ENCODE data around the gene RHBDF2.
"Not testable (repeated sequence)": the region's sequence is repeated elsewhere in the genome, so short reads cannot be mapped to it uniquely, and the experiment has no call there.

The RHBDF2 gene

DNA sequence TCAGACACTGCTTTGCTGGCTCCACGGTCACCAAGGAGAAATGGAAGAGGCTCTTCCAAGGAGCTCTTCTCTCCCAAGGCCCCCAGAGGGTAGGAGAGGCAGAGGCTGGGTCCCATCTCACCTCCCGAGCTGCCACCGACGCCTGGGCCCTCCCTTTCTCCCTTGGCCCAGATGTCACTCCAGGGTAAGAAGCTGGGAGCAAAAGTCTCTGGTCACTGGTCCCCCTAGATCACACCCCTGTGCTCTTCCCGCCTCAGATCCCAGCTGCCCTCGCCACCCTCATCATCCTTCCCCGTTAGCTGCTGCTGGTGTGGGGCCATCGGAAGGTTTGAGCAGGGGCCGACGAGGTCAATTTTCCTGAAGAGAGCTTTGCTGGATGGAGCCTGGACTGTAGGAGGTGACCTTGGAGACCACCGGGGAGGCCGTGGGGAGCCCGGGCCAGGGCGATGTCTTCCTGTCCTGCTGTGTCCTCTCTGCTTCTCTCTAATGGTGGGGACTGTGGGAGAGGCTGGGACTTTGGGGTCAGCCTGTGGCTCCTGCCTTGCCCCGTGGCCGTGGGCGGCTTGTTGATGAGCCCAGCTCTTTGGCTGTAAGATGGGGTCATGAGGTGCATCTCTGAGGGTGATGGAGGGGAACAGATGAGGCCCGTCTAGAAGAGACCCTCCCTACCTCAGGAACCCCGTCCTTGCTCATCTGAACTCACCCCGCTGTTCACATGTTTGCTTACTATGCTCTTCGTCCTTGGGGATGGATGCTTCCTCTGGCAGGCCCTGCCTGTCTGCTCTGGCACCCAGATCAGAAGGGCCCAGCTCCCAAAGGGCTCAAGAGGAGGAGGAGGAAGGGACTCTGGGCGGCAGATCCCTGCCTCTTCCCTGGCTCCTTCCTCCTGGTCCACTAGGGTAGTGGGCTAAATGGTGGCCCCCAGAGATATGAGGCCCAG is 11.4 kb upstream of the RHBDF2 start:
- H3K4me2 ChIP-seq (ENCODE audit: low read length), result no peak overlapping the region
- H3K9ac ChIP-seq, result no peak overlapping the region
- no peaks in the 10 kb centered on the region for H3K27me3 ChIP-seq (ENCODE audit: control insufficient read depth, insufficient read depth, low read length)
- no peak overlapping the region for H3K4me3 ChIP-seq (ENCODE audit: low read depth, low read length)
- H3K4me1 ChIP-seq, result no peaks in the 10 kb centered on the region
- no peaks in the 10 kb centered on the region for H3K9me3 ChIP-seq (ENCODE audit: control insufficient read depth, low read length)
- H3K27ac ChIP-seq, result no peak overlapping the region
- H3K36me3 ChIP-seq (ENCODE audit: control insufficient read depth, insufficient read depth, low read length), result no peaks in the 10 kb centered on the region
- TF ChIP-seq, protein P1, sequence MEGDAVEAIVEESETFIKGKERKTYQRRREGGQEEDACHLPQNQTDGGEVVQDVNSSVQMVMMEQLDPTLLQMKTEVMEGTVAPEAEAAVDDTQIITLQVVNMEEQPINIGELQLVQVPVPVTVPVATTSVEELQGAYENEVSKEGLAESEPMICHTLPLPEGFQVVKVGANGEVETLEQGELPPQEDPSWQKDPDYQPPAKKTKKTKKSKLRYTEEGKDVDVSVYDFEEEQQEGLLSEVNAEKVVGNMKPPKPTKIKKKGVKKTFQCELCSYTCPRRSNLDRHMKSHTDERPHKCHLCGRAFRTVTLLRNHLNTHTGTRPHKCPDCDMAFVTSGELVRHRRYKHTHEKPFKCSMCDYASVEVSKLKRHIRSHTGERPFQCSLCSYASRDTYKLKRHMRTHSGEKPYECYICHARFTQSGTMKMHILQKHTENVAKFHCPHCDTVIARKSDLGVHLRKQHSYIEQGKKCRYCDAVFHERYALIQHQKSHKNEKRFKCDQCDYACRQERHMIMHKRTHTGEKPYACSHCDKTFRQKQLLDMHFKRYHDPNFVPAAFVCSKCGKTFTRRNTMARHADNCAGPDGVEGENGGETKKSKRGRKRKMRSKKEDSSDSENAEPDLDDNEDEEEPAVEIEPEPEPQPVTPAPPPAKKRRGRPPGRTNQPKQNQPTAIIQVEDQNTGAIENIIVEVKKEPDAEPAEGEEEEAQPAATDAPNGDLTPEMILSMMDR (IDR thresholded peaks at IDR 0.05), result no peak
- H2AFZ ChIP-seq, result peak overlapping the region; percentile 34
- H3K79me2 ChIP-seq, result no peaks in the 10 kb centered on the region

DNA sequence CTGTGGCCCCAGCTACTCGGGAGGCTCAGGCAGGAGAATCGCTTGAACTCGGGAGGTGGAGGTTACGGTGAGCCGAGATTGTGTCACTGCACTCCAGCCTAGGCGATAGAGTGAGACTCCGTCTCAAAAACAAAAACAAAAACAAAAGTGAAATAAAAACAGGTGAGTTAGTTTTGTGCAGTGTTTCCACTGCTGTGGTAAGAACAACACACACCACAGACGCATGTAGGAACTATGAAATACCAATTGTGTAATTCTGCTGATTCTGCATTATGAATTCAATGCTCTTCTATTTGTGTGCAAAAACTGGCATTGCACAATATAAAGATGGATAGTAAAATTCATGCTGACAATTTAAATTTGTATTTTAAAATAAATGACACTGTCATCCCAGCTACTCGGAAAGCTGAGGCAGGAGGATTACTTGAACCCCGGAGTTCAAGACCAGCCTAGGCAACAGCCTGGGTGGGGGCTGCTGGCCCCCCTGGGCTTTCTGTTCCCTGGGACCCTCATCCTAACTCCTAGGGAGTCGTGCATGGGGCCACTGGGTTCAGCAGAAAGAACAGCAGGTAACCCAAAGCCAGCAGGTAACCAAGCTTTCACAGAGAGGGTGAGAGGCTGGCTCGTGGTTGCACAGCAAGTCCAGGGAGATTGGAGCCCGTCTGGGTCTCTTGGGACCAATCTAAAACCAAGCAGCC is 10.6 kb upstream of the RHBDF2 start:
- Histone ChIP-seq H3K9me3 (ENCODE audit: control insufficient read depth, low read length) (no peaks in the 10 kb centered on the region), H3K27me3 (ENCODE audit: control insufficient read depth, insufficient read depth, low read length) (no peaks in the 10 kb centered on the region), H3K4me3 (ENCODE audit: low read depth, low read length) (no peak overlapping the region), H3K27ac (no peak overlapping the region), H3K4me1 (no peaks in the 10 kb centered on the region), H2AFZ (no peak overlapping the region), H3K4me2 (ENCODE audit: low read length) (no peak overlapping the region), H3K36me3 (ENCODE audit: control insufficient read depth, insufficient read depth, low read length) (no peaks in the 10 kb centered on the region), H3K9ac (no peak overlapping the region), H3K79me2 (no peaks in the 10 kb centered on the region)
- TF ChIP-seq, protein P1 (IDR thresholded peaks at IDR 0.05), result no peak

- Histone ChIP-seq H3K27ac (no peak overlapping the region), H3K36me3 (ENCODE audit: control insufficient read depth, insufficient read depth, low read length) (no peaks in the 10 kb centered on the region), H3K4me1 (no peaks in the 10 kb centered on the region), H3K4me3 (ENCODE audit: low read depth, low read length) (no peak overlapping the region), H3K9ac (no peak overlapping the region), H3K4me2 (ENCODE audit: low read length) (no peak overlapping the region), H3K27me3 (ENCODE audit: control insufficient read depth, insufficient read depth, low read length) (no peaks in the 10 kb centered on the region), H3K79me2 (no peaks in the 10 kb centered on the region), H3K9me3 (ENCODE audit: control insufficient read depth, low read length) (no peaks in the 10 kb centered on the region), H2AFZ (no peak overlapping the region)
- TF ChIP-seq, protein P1 (IDR thresholded peaks at IDR 0.05), result no peak
These were observed 9.6 kb upstream of the RHBDF2 start for GRCh38 chr17:76510831-76511244.

GRCh38 chr17:76508472-76509063 is 7.3 kb upstream of the RHBDF2 start:
- not testable (repeated sequence) for H3K4me1 ChIP-seq; H3K27me3 ChIP-seq (ENCODE audit: control insufficient read depth, insufficient read depth, low read length); H3K4me2 ChIP-seq (ENCODE audit: low read length); H3K9me3 ChIP-seq (ENCODE audit: control insufficient read depth, low read length); H3K36me3 ChIP-seq (ENCODE audit: control insufficient read depth, insufficient read depth, low read length); H3K4me3 ChIP-seq (ENCODE audit: low read depth, low read length); H3K27ac ChIP-seq; H2AFZ ChIP-seq; H3K9ac ChIP-seq; H3K79me2 ChIP-seq
